ENCODE measurements around the gene AQP4. TPM values are rescaled to one million over a fixed set of nuclear protein-coding genes. Genes with fewer than 3 reads are reported as not detected.

Gene AQP4, protein sequence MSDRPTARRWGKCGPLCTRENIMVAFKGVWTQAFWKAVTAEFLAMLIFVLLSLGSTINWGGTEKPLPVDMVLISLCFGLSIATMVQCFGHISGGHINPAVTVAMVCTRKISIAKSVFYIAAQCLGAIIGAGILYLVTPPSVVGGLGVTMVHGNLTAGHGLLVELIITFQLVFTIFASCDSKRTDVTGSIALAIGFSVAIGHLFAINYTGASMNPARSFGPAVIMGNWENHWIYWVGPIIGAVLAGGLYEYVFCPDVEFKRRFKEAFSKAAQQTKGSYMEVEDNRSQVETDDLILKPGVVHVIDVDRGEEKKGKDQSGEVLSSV
- 1.7 TPM for total RNA-seq

DNA sequence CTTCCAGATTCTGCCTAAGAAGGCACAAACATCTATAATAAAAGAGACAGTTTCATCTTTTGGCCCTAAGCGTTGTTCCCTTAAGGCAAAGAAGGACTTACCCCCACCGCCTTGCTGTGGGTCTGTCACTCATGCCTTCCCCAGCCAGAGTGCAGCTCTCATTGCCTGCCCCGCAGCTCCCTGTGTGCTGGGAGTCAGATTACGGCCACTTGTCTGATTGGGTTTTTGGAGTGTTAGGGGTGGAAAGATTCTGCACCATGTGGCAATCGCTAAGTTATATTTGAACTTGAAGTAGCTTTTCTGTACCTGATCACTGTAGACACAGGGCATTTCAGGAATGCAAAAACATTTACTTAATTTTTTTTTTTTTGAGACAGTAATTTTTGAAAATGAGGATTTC lies at the start of gene AQP4:
Gene AQP4, minus strand, starts transcription at position 151 of the 400 bp plus-strand sequence. Its CDS starts 18 bp downstream, at position 133.
- DNase-seq (ENCODE audit: low spot score) = no peak

- DNase-seq (ENCODE audit: low spot score) = no peak
These were observed 46.3 kb upstream of the AQP4 start for GRCh38 chr18:26911840-26912239.

DNA sequence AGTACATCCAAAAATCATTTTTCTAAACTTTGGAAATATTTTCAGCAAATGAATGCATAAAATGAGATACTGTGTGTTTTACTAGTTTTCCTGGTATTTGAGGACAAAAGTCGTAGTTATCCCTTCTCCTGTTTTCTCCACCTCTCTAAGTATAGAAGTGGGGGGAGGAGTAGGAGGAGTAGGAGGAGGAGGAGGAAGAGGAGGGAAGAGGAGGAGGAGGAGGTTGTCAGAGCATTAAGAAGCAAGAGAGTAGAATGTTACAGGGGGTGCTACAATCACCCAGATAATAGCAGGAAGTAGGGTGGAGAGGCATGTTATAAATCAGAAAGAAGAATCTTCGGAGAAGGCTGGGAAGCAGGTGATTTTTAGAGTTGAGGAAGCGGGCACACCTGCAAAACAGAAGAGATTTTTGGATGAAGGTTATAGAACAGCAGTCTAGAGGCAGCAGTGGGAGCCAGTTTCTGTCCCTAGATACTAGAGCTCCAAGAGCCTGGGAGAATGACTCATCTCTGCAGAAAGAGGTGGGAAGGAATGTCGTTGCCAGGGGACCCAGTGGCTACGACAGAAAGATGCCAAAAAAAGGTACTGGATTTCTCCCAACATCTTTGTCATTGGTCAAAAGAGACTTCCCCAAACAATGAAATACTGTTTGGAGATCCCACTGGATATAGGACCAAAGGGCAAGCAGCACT lies 44.2 kb upstream of the AQP4 start:
- DNase-seq (ENCODE audit: low spot score) = no peak

DNA sequence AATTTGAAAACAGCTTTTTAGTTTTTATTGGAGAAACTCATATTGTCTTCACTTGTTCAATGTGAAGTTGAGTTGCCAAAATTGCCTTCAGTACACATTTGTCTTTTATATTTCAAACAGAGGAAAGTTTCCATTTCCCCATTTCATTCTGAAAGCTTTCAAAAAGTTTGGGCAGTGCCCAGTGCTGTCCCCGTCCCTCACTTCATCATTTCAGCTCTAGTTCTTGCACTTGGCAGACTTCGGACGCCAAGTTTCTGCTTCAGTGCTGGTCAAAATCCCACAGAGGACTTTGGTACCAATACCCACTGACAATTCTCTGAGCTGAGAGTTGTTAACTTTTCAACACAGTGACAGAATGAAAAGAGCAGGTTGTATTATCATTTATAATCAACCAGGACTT lies 43.4 kb upstream of the AQP4 start:
- DNase-seq (ENCODE audit: low spot score) = no peak

GRCh38 chr18:26902291-26902690 lies 36.8 kb upstream of the AQP4 start:
- DNase-seq (ENCODE audit: low spot score) = no peak

DNA sequence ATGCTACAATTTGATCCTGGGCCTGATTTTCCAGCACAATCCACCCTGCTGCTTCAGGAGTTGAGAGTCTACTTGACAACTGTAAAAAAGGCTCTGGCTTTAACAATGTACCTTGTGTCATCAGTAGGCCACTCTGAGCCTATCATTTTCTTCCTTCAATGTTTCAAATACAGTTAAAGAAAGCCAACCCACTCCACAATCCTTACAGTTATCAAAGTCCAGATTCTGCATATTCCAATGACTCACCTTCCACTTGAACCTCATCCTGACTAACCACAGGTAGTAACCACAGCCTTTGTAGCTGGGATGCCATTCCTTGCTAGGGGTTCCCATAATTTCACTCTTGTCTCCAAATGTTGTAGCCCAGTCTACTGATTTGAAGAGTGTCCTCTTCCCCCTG lies 35.5 kb upstream of the AQP4 start:
- DNase-seq (ENCODE audit: low spot score) = no peak

- DNase-seq (ENCODE audit: low spot score) = no peak
These were observed 28.9 kb upstream of the AQP4 start for GRCh38 chr18:26894426-26894825.

- no peak for DNase-seq (ENCODE audit: low spot score)
These were observed 28.5 kb upstream of the AQP4 start for GRCh38 chr18:26893996-26894395.

GRCh38 chr18:26888259-26888658 lies 22.8 kb upstream of the AQP4 start:
- DNase-seq (ENCODE audit: low spot score) = no peak

DNA sequence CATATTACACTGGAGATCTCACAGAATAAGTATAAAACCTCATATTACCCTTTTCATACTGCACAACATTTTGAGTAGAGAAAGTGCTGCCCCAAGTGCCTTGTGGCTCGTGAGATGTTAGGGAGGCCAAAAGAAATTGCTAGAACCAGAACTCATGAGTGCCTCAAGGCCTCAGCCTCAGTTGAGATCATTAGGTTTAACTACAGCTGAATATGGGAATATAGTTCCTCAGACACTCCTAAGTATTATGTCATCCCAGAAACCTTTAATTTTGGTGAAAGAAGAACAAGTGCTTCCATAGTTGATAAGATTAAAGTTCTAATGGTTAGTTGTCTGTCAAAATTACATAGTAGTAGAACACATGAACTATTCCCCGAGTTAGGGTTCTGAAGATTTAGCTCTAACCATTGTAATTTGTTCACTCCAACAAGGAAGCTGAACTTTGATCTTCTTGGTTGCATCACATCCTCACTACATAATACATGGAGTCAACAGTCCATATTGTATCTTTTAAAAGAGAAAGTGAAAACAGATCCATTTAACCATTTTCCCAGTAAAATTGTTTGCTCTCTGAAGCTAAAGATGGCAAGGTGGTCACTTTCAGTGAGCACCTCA lies 9.6 kb upstream of the AQP4 start:
- no peak for DNase-seq (ENCODE audit: low spot score)

DNA sequence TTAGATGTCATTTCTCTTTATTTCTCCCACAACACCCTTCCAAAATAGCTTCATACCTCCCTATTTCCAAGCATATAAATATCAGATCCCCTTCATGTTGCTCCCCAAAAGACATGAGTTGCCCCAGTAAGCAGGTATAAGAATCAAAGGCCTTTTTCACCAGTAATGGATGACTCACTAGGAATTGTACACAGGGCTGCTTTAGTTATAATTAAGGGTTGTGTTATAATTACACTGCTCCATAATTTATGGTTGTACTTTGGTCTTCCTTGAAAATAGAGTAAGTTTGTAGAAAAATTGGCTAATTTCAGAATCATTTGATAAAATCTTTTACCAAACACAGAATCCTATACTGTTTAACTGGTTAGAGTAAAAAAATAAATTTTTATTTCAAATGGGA lies 8.8 kb upstream of the AQP4 start:
- DNase-seq (ENCODE audit: low spot score) = no peak

DNA sequence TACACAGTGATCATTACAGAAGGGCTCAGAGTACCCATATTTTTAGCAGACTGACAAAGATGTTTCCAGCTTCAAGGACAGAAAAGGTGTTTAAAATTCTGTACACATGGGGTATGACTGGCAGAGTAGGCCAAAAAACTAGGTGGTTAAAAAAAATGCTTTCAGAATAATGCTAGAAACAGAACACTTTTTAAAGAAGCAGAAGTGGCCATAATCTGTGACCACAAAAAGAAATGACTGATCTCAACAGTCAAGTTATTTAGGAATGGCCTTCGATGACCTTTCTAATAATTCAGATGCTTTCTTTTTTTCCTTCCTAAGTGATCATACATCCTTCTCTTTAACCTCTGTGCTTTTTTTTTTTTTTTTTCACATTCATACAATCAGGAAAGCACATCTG lies 4.1 kb upstream of the AQP4 start:
- no peak for DNase-seq (ENCODE audit: low spot score)

DNA sequence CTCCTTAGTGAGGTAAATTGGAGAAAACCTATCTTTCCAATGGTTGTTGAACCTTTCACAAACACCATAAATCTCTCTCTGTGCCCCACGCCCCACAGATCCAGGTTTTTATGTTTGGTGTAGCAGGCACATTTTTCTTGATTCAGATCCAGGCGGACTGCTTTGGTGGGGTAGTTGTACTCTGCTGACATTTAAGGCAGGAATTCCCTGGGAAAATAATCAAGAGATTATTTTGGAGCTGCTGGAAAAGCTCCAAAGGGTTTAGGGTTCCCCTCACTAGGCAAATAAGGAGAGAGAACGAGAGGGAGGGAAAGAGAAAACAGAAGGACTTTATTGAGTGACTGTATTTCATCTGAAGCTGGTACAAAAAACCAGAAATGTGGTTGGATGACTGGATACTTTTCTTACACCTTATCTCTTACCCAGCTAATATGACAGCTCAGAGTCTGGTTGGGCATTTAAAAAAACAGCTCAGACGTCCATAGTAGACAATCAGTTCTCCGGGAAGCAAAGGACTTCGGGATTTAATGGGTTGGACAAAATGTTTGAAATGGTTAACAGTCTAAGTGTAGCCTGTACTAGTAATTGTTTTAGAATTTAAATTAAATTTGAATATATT lies 3.6 kb upstream of the AQP4 start:
- no peak for DNase-seq (ENCODE audit: low spot score)

DNA sequence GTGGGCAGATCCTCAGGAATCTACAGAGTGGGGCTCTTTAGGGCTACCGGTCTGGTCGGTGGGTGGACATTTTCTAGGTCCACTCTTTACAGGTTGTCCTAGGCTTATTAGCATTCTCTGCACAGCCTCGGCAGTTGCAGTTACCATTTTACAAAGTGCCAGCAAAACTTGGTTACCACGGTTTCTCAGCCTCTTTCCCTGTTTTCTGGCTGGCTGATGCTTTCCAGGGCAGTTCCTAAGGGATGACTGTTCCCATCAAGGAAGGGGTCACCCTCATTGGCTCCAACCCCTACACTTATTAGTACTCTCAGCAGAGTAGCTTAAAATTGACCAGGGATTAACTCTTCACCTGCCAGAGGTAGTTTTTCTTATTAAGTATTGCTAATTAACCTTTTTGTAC lies 2.0 kb upstream of the AQP4 start:
- DNase-seq (ENCODE audit: low spot score) = no peak

DNA sequence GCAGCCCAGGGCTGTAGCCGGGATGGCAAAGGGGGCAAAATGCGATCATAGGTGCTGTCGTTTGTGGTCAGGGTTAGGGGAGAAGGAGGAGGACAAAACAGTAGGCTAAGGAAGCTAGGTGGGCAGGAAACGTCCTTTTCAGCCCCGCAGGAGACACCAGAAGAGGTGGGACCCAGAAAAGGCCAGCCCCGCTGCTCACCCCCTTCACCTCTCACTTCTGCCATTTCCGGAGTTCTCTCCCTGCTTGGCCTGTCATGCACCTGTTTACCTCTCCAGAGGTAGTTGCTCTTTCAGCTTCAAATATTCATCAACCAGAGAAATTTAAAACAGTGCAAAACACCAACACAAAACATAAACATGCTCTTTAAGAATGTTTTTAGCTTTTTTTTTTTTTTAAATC lies 849 bp downstream of the AQP4 start:
- no peak for DNase-seq (ENCODE audit: low spot score)

DNA sequence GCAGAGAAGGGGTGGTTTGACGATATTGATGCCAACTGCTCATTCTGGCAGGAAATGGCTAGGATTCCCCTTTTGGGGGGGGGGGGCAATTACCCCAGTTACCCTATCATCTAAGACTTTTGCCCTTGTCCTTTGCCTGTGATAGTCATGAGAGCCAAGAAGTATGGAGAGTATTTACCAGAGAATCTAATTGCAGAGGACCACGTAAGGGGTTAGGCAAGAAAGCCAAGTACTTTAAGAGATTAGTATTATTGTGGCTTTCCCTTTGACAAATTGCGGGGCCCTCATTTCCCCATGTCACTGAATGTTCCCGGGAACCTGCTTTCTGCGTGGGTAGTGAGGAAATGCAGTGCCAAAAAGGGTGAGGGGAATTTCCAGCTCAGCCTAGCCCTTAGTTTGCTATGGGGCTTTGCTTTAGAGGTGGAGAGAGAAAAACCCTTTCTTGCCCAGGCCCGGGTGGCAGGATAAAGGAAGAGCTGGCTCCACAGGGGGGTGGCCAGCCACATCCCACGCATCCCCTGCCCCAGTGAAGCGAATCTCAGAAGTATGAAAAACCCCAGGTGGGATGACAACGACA lies 1.5 kb downstream of the AQP4 start:
- DNase-seq (ENCODE audit: low spot score) = no peak

DNA sequence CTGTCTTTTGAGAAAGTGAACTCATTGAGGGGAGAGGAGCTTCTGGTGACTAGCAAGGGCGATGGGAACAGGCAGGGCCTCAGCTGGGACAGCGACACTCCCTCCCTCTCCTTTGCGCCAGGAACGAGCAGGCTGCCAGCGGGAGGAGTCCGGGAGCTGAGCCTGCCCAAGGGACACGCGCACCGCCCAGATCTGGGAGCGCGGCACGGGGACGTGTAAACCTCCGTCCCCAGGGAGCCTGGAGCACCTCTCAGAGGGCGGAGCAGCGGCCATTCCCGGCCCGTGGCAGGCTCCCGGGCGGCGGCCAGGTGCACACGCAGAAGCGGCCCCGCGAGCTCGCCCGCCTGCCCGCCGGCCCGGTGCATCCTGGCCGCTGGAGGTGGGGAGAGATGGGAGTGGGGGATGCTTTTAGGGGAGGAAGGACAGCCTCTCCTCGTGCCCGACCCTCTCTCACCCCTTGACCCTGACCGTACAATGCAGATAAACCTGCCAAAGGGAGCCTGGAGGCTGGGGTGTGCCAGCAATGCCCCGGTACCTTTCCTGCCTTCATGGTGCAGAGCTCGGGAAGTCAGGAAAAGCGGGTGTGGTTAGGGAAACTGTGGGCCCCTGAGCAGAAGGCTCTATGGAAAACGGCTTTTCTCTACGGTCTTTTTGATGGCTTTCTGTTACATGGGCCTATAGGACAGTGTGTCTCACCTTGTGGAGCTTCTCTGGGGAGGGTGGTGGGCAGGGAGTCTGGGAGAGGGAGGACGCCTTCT lies 2.2 kb downstream of the AQP4 start:
- DNase-seq (ENCODE audit: low spot score) = peak; percentile 34

DNA sequence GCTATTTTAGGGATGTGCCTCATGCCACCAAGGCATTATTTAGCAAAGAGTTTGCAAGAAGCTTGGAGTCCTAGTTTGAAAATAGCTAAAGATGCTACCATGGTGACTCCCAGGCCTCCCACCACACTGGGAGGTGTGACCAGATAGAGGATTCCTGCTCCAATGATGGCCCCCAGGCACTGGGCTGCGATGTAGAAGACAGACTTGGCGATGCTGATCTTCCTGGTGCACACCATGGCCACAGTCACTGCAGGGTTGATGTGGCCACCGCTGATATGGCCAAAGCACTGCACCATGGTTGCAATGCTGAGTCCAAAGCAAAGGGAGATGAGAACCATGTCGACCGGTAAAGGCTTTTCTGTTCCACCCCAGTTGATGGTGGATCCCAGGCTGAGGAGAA lies 3.4 kb downstream of the AQP4 start:
- DNase-seq (ENCODE audit: low spot score) = no peak

DNA sequence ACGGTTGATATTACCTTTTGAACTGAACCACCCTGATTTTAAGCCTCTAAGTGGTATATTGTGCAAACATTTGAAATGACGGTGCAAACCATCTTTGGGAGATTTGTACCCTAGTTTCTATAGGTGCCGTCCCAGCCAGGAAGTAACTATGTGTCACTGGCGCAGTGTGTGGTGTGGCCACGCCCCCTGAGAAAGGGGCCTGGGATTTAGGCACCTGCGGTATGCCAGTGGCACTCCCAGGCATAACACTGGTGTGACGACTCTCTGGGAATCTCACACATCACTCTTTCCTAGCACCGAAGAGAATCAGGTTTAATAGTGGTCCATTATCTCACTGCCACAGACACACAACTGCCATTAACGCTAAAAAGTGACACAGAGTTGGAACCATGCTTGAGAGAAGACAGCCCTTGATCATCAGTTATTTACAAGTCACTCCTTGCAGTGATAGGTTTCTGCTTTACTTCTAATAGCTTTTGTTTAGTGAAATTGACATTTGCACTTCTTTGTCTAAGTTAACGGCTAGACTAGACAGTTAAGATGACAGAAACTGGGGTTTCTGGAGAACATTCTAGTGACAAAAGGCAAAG lies 11.1 kb downstream of the AQP4 start:
- DNase-seq (ENCODE audit: low spot score) = no peak

DNA sequence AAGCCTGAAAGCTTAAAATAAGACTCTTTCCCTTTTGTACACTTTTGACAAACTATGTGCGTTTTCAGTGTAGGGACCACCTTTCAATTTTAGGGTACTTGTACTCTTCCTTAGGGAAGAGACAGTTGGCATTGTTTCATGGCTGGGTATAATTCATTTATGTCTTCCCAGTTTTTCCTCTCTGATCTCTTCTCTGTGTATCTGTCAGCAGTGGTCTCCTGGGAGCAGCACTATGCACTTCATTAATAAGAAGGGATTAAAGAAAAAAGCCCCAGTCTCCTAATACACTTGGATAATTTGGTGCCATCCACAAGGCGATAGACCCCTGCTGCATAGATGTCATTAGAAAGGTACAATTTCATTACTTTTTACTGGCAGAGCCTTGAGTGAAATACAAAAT lies 12.1 kb downstream of the AQP4 start:
- DNase-seq (ENCODE audit: low spot score) = no peak

- no peak for DNase-seq (ENCODE audit: low spot score)
These were observed 21.7 kb downstream of the AQP4 start for GRCh38 chr18:26843760-26844159.

Data from mucosa of gallbladder (tissue), 1 donor.